GM12864 (cell line): ENCODE data around the gene WHRN.

Experiments used
- DNase-seq: peaks from one replicate; pipeline ENCODE4 v3.0.0-alpha.2; 2011; ENCODE audit warnings: low read depth
- H3K4me3 ChIP-seq: 2 replicates; pipeline ENCODE4 v1.5.1; 2011; ENCODE audit warnings: mild to moderate bottlenecking, low read depth, low read length, control low read depth
- TF ChIP-seq, protein P1 (sequence below): IDR thresholded peaks from 2 replicates; pipeline ENCODE4 v1.5.1; 2011; ENCODE audit warnings: low read depth, mild to moderate bottlenecking, moderate library complexity, low read length, control low read depth, inconsistent platforms; ENCODE audit errors: missing control alignments

Gene WHRN

DNA sequence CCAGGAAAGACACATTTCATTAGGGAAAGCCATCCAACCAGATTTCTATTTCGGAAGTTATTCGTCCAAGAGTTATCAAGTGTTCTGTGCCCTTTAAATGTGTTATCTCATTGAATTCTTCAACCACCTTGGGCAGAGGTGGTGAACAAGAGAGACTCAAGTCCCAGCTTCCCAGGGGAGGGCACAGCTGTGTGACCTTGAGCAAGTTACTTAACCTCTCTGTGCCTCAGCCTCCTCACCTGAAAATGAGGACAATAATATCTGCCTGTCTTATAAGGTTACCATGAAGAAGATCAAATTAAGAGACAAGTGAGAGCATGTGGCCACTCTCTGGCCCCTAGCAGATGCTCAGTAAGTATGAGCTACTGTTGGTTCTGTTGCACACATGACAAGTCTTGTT lies 37.4 kb downstream of the WHRN start:
- no peak overlapping the region for H3K4me3 ChIP-seq
- no peak for DNase-seq
- TF ChIP-seq, protein P1, sequence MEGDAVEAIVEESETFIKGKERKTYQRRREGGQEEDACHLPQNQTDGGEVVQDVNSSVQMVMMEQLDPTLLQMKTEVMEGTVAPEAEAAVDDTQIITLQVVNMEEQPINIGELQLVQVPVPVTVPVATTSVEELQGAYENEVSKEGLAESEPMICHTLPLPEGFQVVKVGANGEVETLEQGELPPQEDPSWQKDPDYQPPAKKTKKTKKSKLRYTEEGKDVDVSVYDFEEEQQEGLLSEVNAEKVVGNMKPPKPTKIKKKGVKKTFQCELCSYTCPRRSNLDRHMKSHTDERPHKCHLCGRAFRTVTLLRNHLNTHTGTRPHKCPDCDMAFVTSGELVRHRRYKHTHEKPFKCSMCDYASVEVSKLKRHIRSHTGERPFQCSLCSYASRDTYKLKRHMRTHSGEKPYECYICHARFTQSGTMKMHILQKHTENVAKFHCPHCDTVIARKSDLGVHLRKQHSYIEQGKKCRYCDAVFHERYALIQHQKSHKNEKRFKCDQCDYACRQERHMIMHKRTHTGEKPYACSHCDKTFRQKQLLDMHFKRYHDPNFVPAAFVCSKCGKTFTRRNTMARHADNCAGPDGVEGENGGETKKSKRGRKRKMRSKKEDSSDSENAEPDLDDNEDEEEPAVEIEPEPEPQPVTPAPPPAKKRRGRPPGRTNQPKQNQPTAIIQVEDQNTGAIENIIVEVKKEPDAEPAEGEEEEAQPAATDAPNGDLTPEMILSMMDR, result no peak

DNA sequence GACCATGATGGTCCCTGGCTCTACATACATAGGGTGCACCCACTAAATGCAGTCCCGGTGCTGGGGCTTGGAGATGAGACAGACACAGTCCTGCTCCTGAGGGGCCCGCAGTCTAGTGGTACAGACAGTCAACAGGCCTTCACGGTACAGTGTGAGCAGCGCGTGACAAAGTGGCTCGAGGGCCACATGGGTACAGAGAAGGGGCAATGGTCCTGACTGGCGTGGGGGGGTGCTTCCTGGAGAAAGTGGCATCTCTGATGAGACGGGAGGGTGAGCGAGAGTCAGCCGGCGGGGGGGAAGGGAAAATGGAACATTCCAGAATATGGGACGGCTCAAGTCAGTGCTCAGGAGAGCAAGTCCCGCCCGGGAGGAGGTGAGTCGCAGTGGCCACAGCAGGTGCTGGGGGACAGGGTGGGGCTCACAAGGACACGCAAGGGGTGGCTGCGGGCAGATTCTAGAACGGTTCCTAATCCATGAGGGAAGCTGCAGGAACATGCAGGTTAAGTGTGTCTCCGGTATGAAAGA lies 38.0 kb downstream of the WHRN start:
- TF ChIP-seq, protein P1, result no peak
- DNase-seq, result no peak
- no peak overlapping the region for H3K4me3 ChIP-seq

DNA sequence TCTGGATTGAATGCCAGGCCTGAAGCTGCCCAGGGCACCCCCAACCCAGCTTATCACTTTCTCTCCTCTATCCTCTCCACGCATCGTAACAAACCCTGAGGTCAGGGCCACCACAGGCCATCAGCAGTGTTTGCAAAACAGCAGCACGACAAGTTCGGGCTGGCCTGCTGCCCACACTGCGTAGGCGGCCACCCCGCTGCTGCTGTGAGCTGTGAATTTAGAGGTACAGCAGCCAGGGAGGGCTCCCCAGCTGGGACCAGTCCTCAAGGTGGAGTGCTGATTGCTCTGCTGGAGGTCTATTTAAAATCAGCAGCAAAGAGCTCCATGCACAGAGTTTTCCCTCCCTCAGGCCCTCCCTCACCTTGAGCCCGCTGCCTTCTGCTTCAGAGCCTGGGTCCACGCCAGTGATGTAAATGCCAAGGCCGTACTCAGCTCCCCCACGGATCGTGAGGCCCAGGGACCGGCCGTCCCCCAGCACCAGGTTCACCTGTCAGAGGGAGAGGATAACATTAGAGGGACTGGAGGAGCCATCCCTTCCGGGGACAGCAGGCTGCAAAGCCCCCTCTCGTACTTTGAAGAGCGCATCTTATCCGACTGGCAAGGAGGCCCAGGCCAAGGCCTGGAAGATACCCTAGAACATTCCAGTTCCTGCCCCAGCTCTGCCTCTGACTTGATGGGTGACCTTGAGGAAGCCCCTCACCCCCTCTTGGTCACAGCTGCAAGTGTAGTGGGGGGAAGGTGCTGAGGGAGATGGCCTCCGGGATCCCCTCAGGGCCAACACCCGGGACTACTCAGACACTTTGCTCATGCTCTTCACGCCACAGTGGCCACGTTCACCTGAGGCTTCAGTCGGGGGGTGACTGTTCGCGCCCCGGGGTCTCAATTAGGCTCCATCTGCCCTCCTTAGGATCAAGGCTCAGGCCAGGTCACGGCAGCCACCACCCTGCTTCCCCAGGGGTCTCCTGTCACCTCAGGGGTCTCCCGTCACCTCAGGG lies 39.1 kb downstream of the WHRN start:
- TF ChIP-seq, protein P1, result no peak
- no peak for DNase-seq
- no peak overlapping the region for H3K4me3 ChIP-seq

DNA sequence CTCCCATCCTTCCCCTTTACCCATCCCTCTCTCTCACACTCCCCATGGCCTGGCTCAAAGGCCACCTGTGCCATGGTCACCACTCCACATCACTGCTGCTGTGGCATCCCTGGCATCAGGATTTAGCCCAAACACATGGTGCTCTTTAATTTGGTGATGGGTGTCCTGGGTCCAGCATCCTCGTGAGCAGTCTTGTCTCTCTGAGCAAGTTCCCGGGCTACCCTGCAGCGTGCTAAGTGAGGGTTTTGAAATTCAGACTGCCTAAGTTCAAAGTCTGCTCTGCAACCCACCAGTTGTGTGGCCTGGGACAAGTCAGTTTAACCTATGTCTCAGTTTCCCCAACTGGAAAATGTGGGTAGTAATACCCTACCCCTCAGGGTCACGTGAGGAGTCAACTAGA lies 39.9 kb downstream of the WHRN start:
- no peak for DNase-seq
- H3K4me3 ChIP-seq, result no peak overlapping the region
- TF ChIP-seq, protein P1, result no peak

DNA sequence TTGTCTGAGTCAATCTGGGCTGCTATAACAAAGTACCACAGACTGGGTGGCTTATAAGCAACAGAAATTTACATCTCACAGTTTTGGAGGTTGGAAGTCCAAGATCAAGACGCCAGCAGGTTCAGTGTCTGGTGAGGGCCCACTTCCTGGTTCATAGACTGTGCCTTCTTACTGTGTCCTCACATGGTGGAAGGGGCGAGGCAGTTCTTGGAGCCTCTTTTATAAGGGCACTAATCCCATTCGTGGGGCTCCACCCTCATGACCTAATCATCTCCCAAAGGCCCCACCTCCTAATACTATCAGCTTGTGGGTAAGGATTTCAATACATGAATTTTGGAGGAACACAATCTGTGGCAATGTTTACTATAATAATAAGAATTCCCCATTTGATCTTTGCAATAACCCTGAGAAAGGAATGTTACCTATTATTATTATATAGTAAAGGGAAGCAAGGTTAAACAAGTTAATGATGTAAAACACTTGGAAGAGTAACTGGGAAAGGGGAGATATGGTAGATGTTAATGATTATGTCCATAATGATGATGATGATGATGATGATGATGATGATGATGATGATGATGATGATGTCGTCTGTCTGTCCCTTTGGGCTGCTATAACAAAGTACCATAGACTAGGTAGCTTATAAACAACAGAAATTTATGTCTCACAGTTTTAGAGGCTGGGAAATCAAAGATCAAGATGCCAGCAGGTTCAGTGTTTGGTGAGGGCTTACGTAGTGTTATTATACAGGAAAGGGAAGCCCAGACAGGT lies 40.8 kb downstream of the WHRN start:
- TF ChIP-seq, protein P1, result no peak
- DNase-seq, result no peak
- no peak overlapping the region for H3K4me3 ChIP-seq

DNA sequence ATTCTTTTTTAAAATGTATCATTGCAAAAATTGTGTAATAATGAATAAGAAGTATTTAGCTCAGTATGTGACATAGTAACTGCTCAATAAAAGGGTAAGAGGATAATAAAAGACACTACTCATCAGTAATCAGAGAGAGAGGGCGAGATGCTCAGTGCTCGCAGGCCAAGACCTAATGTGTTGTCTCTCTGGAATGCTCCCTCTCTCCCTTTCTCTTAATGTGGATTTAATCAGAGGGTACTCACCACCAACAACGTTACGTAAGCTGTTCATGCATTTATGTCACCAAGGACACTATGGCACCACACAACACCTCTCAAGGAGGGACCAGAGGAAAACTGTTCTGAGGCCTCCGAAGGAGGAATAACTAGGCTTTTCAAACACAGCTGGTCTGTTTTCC lies 42.5 kb downstream of the WHRN start:
- H3K4me3 ChIP-seq, result no peak overlapping the region
- no peak for DNase-seq
- TF ChIP-seq, protein P1, result no peak
